HCT116 (cell line): ENCODE results near the gene SORCS2. TPM values are rescaled to one million over a fixed set of nuclear protein-coding genes. Genes with fewer than 3 reads are reported as not detected.

Experiments used
- ATAC-seq: fragments of 200-7000 bp; cut with Tn5 transposase; 2 replicates; pipeline ENCODE4 v1.9.1; 2020; ENCODE audit warnings: mild to moderate bottlenecking, moderate library complexity
- BruUV-seq: library from RNA; stranded (reverse); fragments of 400-500 nt; replicated peaks from 2 replicates; lab custom pipeline; 2021; lab: Mats Ljungman, UMichigan
- CTCF ChIA-PET: fragments of 300-600 bp; sonication (Branson Sonifier 250); formaldehyde crosslinking; loops from one replicate; lab custom pipeline; 2021; ENCODE audit warnings: antibody characterized with exemption; lab: Charles Lee
- POLR2A ChIA-PET: fragments of 300-600, 350-600 bp; sonication (Branson Sonifier 250); formaldehyde crosslinking; loops from one replicate; lab custom pipeline; 2021; ENCODE audit warnings: antibody characterized with exemption; lab: Charles Lee
- RAD21 ChIA-PET, 2 experiments: fragments of 300-600 bp; sonication (Branson Sonifier 250); formaldehyde crosslinking; loops; one replicate each; lab custom pipeline; 2023; ENCODE audit warnings: low total read pairs in 2 of 2; ENCODE audit not compliant: uncharacterized antibody in 2 of 2, unreplicated experiment in 2 of 2, low non-redundant PET in 1 of 2; lab: Charles Lee
- DNase-seq: peaks from one replicate; pipeline ENCODE4 v3.0.0-alpha.2; 2010; ENCODE audit warnings: low read depth, low spot score
- H2AFZ ChIP-seq: fragments of 200-600 bp; shearing (Covaris generic), sonication (generic); 2 replicates; pipeline ENCODE4 v1.6.1; 2017; ENCODE audit warnings: low read depth, mixed run types, mixed read lengths, antibody characterized with exemption, low read length; ENCODE audit not compliant: poor library complexity, severe bottlenecking
- H3K27ac ChIP-seq: 2 replicates; pipeline ENCODE4 v1.5.1; 2012; ENCODE audit warnings: low read depth, low read length
- H3K27me3 ChIP-seq: fragments of 200-600 bp; sonication (generic); 2 replicates; pipeline ENCODE4 v1.6.1; 2016; ENCODE audit warnings: mixed run types, low read length, mixed read lengths; ENCODE audit not compliant: insufficient read depth
- H3K36me3 ChIP-seq, 2 experiments: fragments of 200-500 bp in 1 of 2; fragments of 200-600 bp in 1 of 2; sonication (Bioruptor generic) in 1 of 2; sonication (generic) in 1 of 2; 2 replicates each; pipeline versions ENCODE4 v1.5.1 to v1.6.1; 2014 to 2016; ENCODE audit warnings: low read length in 2 of 2, inconsistent platforms in 1 of 2, mixed read lengths in 1 of 2, mixed run types in 1 of 2; ENCODE audit not compliant: insufficient read depth in 2 of 2, control insufficient read depth in 1 of 2
- H3K4me1 ChIP-seq, 2 experiments: fragments of 200-600 bp in 1 of 2; sonication (generic) in 1 of 2; 2 replicates each; pipeline versions ENCODE4 v1.5.1 to v1.6.1; 2012 to 2017; ENCODE audit warnings: low read length in 2 of 2, inconsistent platforms in 1 of 2, mild to moderate bottlenecking in 1 of 2, mixed read lengths in 1 of 2, mixed run types in 1 of 2, moderate library complexity in 1 of 2; ENCODE audit not compliant: insufficient read depth in 2 of 2, control insufficient read depth in 1 of 2
- H3K4me2 ChIP-seq: fragments of 200-600 bp; sonication (generic); 2 replicates; pipeline ENCODE4 v1.6.1; 2017; ENCODE audit warnings: mixed run types, low read length, mixed read lengths
- H3K4me3 ChIP-seq, 2 experiments: fragments of 200-600 bp in 1 of 2; sonication (generic) in 1 of 2; replicated peaks in 1 of 2; 2 replicates each; pipeline ENCODE4 v1.5.1; 2011 to 2016; ENCODE audit warnings: low read length in 2 of 2, control low read depth in 1 of 2, low read depth in 1 of 2, mild to moderate bottlenecking in 1 of 2, mixed read lengths in 1 of 2, mixed run types in 1 of 2
- H3K79me2 ChIP-seq: fragments of 200-600 bp; sonication (generic); 2 replicates; pipeline ENCODE4 v1.6.1; 2017; ENCODE audit warnings: mild to moderate bottlenecking, mixed run types, low read length, moderate library complexity, mixed read lengths; ENCODE audit not compliant: insufficient read depth
- H3K9ac ChIP-seq: fragments of 200-600 bp; sonication (generic); 2 replicates; pipeline ENCODE4 v1.6.1; 2016; ENCODE audit warnings: low read length, mixed read lengths
- H3K9me2 ChIP-seq: fragments of 200-600 bp; sonication (generic), shearing (Covaris generic); 2 replicates; pipeline ENCODE4 v1.6.1; 2017; ENCODE audit warnings: mixed run types, mild to moderate bottlenecking, moderate library complexity; ENCODE audit not compliant: insufficient read depth
- H3K9me3 ChIP-seq, 2 experiments: fragments of 200-500 bp in 1 of 2; fragments of 200-600 bp in 1 of 2; sonication (Bioruptor generic) in 1 of 2; sonication (generic) in 1 of 2; 2 replicates each; pipeline ENCODE4 v1.6.1; 2014 to 2017; ENCODE audit warnings: low read length in 2 of 2, mixed read lengths in 2 of 2, inconsistent platforms in 1 of 2, low read depth in 1 of 2, mild to moderate bottlenecking in 1 of 2, mixed run types in 1 of 2, moderate library complexity in 1 of 2; ENCODE audit not compliant: control insufficient read depth in 1 of 2, insufficient read depth in 1 of 2
- H4K20me1 ChIP-seq: fragments of 200-600 bp; sonication (generic), shearing (Covaris generic); 2 replicates; pipeline ENCODE4 v1.6.1; 2017; ENCODE audit warnings: mixed run types, mild to moderate bottlenecking, moderate library complexity; ENCODE audit not compliant: insufficient read depth
- ELF1 ChIP-seq: IDR thresholded peaks from 2 replicates; pipeline ENCODE4 v1.6.1; 2012; ENCODE audit warnings: low read depth, borderline replicate concordance
- POLR2AphosphoS5 ChIP-seq: IDR thresholded peaks from 2 replicates; pipeline ENCODE4 v1.6.1; 2011; ENCODE audit warnings: mild to moderate bottlenecking, low read depth, low read length, moderate library complexity
- RAD21 ChIP-seq: IDR thresholded peaks from 2 replicates; pipeline ENCODE4 v1.6.1; 2012; ENCODE audit warnings: low read depth, mild to moderate bottlenecking
- ZNF274 ChIP-seq: fragments of 200-500 bp; sonication (Bioruptor generic); IDR thresholded peaks from 2 replicates; pipeline ENCODE4 v1.6.1; 2014; ENCODE audit warnings: mild to moderate bottlenecking, low read depth, low read length, inconsistent platforms
- intact Hi-C: fragments of 100-400 bp; cut with micrococcal nuclease; formaldehyde crosslinking; loops from 2 replicates; pipeline ENCODE4 v1.10.0; 2022
- total RNA-seq: library from RNA; stranded (reverse); gene quantifications from one replicate; pipeline ENCODE4 v1.2.1, GENCODE V29; 2021; ENCODE audit not compliant: unreplicated experiment
- TF ChIP-seq, protein P1 (sequence below), 3 experiments: fragments of 200-600 bp in 1 of 3; sonication (generic) in 1 of 3; IDR thresholded peaks in 2 of 3; conservative IDR thresholded peaks in 1 of 3; 2 replicates each; pipeline ENCODE4 v1.5.1; 2012 to 2017; ENCODE audit warnings: low read depth in 2 of 3, low read length in 2 of 3, antibody characterized with exemption in 1 of 3, borderline replicate concordance in 1 of 3, control low read depth in 1 of 3, mild to moderate bottlenecking in 1 of 3, mixed read lengths in 1 of 3, mixed run types in 1 of 3, moderate library complexity in 1 of 3; ENCODE audit not compliant: insufficient read depth in 1 of 3

Gene SORCS2
- total RNA-seq, 1 experiment from 2014 or later, result 0.37 TPM

DNA sequence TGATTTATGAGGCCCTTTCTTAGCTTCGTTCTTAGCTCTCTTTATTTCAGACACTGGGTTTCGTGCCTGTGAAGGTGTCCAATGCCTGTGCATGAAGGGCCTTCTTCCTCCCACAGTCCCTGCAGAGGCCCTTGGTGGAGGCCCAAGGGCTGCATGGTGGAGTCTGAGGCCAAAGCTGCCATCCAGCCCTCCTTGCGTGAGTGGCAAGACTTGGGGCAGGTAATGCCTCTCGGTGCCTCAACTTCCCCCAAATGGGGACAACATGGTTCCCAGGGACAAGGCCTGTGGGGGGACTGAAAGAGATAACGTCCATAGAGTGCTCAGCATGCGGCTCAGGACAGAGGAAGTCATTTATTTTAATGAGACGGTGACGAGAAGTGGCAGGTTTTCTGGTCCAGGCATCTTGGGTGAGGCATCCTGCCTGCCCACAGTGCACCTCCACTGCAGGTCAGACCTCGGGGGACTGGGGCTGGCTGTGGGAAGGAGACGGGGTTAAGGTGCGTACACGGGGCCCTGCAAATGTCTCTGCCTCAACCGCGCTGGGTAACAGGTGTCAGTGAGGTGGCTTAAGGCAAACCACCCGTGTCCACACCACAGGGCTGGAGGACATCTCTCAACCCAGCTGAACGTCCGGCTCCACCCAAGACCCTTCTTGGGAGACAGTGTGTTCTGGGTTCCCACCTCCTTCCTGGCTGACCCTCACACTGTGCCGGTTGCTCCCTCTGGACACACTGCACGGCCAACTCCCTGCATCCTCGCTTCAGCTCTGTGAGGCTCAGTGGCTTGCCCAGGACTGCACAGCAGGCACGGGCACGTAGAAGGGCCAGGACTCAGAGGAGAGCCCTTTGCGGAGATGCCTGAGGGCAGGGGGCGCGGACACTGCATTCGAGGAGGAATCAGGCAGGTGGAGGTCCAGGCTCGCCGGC lies 191.9 kb downstream of the SORCS2 start (continued):
- TF ChIP-seq, protein P1, sequence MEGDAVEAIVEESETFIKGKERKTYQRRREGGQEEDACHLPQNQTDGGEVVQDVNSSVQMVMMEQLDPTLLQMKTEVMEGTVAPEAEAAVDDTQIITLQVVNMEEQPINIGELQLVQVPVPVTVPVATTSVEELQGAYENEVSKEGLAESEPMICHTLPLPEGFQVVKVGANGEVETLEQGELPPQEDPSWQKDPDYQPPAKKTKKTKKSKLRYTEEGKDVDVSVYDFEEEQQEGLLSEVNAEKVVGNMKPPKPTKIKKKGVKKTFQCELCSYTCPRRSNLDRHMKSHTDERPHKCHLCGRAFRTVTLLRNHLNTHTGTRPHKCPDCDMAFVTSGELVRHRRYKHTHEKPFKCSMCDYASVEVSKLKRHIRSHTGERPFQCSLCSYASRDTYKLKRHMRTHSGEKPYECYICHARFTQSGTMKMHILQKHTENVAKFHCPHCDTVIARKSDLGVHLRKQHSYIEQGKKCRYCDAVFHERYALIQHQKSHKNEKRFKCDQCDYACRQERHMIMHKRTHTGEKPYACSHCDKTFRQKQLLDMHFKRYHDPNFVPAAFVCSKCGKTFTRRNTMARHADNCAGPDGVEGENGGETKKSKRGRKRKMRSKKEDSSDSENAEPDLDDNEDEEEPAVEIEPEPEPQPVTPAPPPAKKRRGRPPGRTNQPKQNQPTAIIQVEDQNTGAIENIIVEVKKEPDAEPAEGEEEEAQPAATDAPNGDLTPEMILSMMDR (IDR thresholded peaks at IDR 0.05 in 2 of 3, conservative IDR thresholded peaks at IDR 0.05 in 1 of 3; ENCODE audit: borderline replicate concordance in 1 of 3, insufficient read depth in 1 of 3, low read depth in 2 of 3, low read length in 2 of 3), result no peak
- TF ChIP-seq POLR2AphosphoS5 (no peak), ELF1 (no peak), RAD21 (no peak)

DNA sequence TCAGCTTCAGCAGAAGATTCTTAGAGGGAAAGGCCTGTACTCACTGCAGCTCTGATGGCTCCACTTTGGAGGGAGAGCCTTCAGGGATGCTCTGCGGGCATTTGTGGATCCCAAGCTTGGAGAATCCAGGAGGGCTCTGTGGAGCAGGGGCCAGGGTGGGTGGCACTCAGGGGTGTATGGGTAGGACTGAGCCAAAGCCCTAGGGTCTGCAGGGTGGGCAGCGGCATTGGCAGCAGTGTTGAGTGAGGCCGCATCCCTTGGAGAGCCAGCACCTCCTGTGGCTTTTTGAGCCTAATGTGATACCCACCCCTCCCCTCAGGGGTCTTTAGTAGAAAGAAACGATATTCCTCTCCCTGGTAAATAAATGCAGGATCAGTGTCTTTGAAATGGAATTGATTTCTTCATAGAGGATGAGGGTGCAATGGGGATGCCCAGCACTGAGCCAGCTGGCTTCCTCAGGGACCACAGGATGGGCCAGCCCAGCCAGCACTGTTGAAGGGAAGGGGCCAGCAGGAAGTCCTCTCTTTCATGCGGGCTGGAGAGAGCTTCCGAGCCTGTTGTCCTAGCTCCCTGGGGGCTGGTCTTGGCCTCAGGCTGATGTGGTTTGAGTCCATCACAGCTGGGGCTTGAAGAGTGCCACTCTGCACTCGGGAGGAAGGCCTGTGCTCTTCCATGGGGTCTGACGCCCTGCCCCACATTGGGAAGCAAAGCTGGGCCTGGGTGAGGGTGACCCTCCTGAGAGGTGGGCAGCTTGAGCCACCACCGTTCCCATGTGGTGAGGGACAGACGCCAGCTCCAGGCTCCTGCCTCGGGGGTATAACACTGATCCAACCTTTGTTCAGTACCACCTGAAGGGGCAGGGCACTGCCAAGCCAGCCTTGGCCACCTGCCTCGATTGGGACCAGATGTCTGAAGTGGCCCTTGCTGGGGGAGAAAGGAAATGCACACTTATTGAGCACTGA lies 192.9 kb downstream of the SORCS2 start:
- no peaks in the 10 kb centered on the region for H3K36me3 ChIP-seq
- intact Hi-C loops, result no loop called here
- no peak overlapping the region for H2AFZ ChIP-seq
- ATAC-seq, result no peak
- ChIA-PET RAD21 (no interaction called here), POLR2A (no interaction called here), CTCF (no interaction called here)
- H3K4me3 ChIP-seq, result no peak overlapping the region
- DNase-seq, result no peak
- H3K27ac ChIP-seq, result no peak overlapping the region
- no peaks in the 10 kb centered on the region for H3K4me1 ChIP-seq
- no peaks in the 10 kb centered on the region for H3K27me3 ChIP-seq
- no peaks in the 10 kb centered on the region for H3K9me3 ChIP-seq
- BruUV-seq, result no TSS peak
- H4K20me1 ChIP-seq, result no peaks in the 10 kb centered on the region
- H3K4me2 ChIP-seq, result no peak overlapping the region
- no peaks in the 10 kb centered on the region for H3K9me2 ChIP-seq
- no peak overlapping the region for H3K9ac ChIP-seq
- no peak for TF ChIP-seq ZNF274
- no peaks in the 10 kb centered on the region for H3K79me2 ChIP-seq
